Panc1 (cell line): ENCODE results near the gene HCLS1. TPM values are rescaled to one million over a fixed set of nuclear protein-coding genes. Genes with fewer than 3 reads are reported as not detected.

Experiments
- ATAC-seq: fragments of 200-7000 bp; cut with Tn5 transposase; 2 replicates; pipeline ENCODE4 v1.9.1; 2020; ENCODE audit warnings: mild to moderate bottlenecking, moderate library complexity
- BruUV-seq: library from RNA; stranded (reverse); fragments of 400-500 nt; replicated peaks from 2 replicates; lab custom pipeline; 2021; lab: Mats Ljungman, UMichigan
- CTCF ChIA-PET: fragments of 300-600 bp; sonication (Branson Sonifier 250); formaldehyde crosslinking; loops from one replicate; lab custom pipeline; 2022; ENCODE audit warnings: antibody characterized with exemption; lab: Charles Lee
- POLR2A ChIA-PET: fragments of 300-600 bp; sonication (Branson Sonifier 250); formaldehyde crosslinking; loops from one replicate; lab custom pipeline; 2022; ENCODE audit warnings: antibody characterized with exemption; lab: Charles Lee
- DNase-seq: peaks from one replicate; pipeline ENCODE4 v3.0.0-alpha.2; 2010; ENCODE audit warnings: low read depth, low spot score
- H3K27ac ChIP-seq: 2 replicates; pipeline ENCODE4 v1.5.1; 2011; ENCODE audit warnings: mild to moderate bottlenecking, low read length, inconsistent platforms
- H3K27me3 ChIP-seq: fragments of 200-500 bp; sonication (Bioruptor generic); 2 replicates; pipeline ENCODE4 v1.6.0; 2014; ENCODE audit warnings: low read length, inconsistent platforms; ENCODE audit not compliant: control insufficient read depth, insufficient read depth
- H3K36me3 ChIP-seq: fragments of 200-500 bp; sonication (Bioruptor generic); 2 replicates; pipeline ENCODE4 v1.5.1; 2014; ENCODE audit warnings: inconsistent platforms, mild to moderate bottlenecking, low read length, moderate library complexity; ENCODE audit not compliant: control insufficient read depth, insufficient read depth
- H3K4me1 ChIP-seq: 2 replicates; pipeline ENCODE4 v1.5.1; 2011; ENCODE audit warnings: inconsistent platforms, mild to moderate bottlenecking, low read length, moderate library complexity; ENCODE audit not compliant: control insufficient read depth, insufficient read depth
- H3K4me3 ChIP-seq, 2 experiments: 2 replicates each; pipeline ENCODE4 v1.5.1; 2011 to 2012; ENCODE audit warnings: low read depth in 2 of 2, low read length in 2 of 2, mild to moderate bottlenecking in 2 of 2, inconsistent platforms in 1 of 2, moderate library complexity in 1 of 2
- H3K9me3 ChIP-seq: fragments of 200-500 bp; sonication (Bioruptor generic); 2 replicates; pipeline ENCODE4 v1.5.1; 2014; ENCODE audit warnings: low read depth, mild to moderate bottlenecking, inconsistent platforms, low read length, moderate library complexity; ENCODE audit not compliant: control insufficient read depth, insufficient read depth
- POLR2AphosphoS5 ChIP-seq: IDR thresholded peaks from 2 replicates; pipeline ENCODE4 v1.6.1; 2012; ENCODE audit warnings: mild to moderate bottlenecking, low read depth, low read length, moderate library complexity
- SIN3A ChIP-seq: IDR thresholded peaks from 2 replicates; pipeline ENCODE4 v1.6.1; 2012; ENCODE audit warnings: low read depth, mild to moderate bottlenecking, low read length, moderate library complexity, borderline replicate concordance; ENCODE audit not compliant: insufficient read depth
- TCF7L2 ChIP-seq: IDR thresholded peaks from 2 replicates; pipeline ENCODE4 v1.6.1; 2011; ENCODE audit warnings: mild to moderate bottlenecking, low read depth, low read length, inconsistent platforms
- in situ Hi-C: cut with HindIII; loops from 2 replicates; pipeline ENCODE4 v1.10.0; 2016; ENCODE audit warnings: low sequenced_read_pairs, low pct_unique_long_range_greater_than_20kb
- intact Hi-C: fragments of 100-400 bp; cut with micrococcal nuclease; formaldehyde crosslinking; loops from one replicate; pipeline ENCODE4 v1.10.0; 2022; ENCODE audit not compliant: unreplicated experiment
- total RNA-seq: library from RNA; stranded (reverse); gene quantifications from one replicate; pipeline ENCODE4 v1.2.1, GENCODE V29; 2021; ENCODE audit not compliant: unreplicated experiment
- TF ChIP-seq, protein P1 (sequence below): fragments of 450-650 bp; IDR thresholded peaks from 2 replicates; pipeline ENCODE4 v1.5.1; 2017; ENCODE audit warnings: mild to moderate bottlenecking
- TF ChIP-seq, protein P2 (sequence below), 2 experiments: IDR thresholded peaks; 2 replicates each; pipeline ENCODE4 v1.6.1; 2011 to 2012; ENCODE audit warnings: low read depth in 2 of 2, control low read depth in 1 of 2, low read length in 1 of 2, mild to moderate bottlenecking in 1 of 2, moderate library complexity in 1 of 2; ENCODE audit not compliant: insufficient read depth in 1 of 2

The HCLS1 gene
- total RNA-seq, 1 experiment from 2014 or later: 0.85 TPM

DNA sequence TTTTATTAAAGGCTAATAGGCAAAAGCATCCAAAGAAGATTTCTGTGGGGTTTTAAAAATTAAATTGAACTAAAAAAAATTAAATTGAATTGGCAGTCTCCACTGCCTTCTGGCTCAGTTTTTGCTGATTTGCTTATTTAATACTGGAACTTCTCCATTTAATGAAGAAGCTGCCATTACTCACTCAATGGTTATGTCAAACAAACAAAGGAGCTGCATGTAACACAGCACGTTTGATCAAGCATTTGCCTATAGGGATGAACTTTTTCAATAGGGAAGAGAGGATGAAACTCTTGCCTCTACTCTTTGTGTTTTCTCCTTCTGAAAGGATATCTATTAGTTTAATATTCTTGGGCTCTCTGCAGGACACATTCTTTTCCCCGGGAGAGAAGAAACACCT lies 4.8 kb upstream of the HCLS1 start:
- Histone ChIP-seq H3K27me3 (no peaks in the 10 kb centered on the region), H3K4me3 (no peak overlapping the region), H3K4me1 (no peaks in the 10 kb centered on the region), H3K27ac (no peak overlapping the region), H3K9me3 (no peaks in the 10 kb centered on the region), H3K36me3 (peaks cover 18% of the 10 kb centered on the region; the same call in 1 of the 2 replicates)
- DNase-seq (no peak), ATAC-seq (no peak)
- intact Hi-C loops (no loop called here), in situ Hi-C loops (no loop called here)
- no TSS peak for BruUV-seq
- ChIA-PET POLR2A (no interaction called here), CTCF (no interaction called here)
- TF ChIP-seq SIN3A: no peak
- no peak for TF ChIP-seq POLR2AphosphoS5

DNA sequence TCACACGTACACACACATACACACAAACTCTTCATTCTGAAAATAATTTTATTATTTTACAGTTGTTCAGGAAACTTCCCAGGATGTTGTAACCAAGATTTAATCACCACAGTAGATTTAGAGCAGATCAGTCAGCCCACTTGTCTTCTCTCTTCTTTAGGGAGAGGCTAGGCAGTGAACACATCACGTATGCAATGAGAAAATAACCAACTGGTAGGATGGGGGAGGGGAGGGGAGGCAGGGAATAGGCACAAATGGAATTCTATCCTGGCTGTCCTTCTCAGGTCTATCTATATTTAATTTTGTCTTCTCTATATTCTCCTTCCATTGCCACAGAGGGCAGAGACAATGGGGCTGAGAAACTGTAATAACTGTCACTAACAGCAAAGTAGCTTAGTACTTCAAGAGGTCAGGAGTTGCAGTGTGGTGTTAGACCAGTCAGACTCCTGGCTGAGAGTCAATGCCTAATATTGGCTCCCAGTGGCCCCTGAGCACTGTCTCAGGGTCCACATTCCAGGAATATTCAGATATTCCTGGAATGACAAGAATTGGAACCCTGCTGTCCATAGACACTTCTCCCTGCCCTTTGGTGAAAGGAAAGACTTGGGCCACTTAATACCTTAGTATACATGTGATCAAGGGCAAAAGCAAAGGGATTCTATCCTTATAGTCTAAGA lies 2.6 kb upstream of the HCLS1 start:
- TF ChIP-seq SIN3A: no peak
- no peak for TF ChIP-seq TCF7L2
- TF ChIP-seq, protein P1, sequence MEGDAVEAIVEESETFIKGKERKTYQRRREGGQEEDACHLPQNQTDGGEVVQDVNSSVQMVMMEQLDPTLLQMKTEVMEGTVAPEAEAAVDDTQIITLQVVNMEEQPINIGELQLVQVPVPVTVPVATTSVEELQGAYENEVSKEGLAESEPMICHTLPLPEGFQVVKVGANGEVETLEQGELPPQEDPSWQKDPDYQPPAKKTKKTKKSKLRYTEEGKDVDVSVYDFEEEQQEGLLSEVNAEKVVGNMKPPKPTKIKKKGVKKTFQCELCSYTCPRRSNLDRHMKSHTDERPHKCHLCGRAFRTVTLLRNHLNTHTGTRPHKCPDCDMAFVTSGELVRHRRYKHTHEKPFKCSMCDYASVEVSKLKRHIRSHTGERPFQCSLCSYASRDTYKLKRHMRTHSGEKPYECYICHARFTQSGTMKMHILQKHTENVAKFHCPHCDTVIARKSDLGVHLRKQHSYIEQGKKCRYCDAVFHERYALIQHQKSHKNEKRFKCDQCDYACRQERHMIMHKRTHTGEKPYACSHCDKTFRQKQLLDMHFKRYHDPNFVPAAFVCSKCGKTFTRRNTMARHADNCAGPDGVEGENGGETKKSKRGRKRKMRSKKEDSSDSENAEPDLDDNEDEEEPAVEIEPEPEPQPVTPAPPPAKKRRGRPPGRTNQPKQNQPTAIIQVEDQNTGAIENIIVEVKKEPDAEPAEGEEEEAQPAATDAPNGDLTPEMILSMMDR: no peak
- no peak for TF ChIP-seq POLR2AphosphoS5
- in situ Hi-C loops: no loop called here
- no TSS peak for BruUV-seq

DNA sequence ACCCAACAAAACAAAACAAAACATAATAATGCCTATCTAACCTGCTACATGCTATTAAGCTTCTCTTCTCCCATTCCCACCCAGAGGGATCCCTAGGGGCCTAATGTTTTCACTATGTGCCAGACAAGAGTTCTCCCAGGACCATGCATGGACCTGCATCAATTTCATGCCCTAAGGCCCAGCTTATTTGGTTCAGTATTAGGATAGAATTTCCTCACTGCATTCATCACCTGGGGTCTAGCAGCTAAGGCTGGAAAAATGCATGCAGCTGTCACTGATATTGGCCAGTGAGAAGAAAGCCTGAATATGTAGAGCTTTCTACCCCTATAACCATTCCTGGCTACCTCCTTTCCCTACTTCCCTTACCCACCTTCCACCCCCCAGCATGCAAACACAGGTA lies 2.0 kb upstream of the HCLS1 start:
- in situ Hi-C loops: no loop called here

More for the DNA sequence above, 2.6 kb upstream of the HCLS1 start:
- Histone ChIP-seq H3K27me3 (no peaks in the 10 kb centered on the region), H3K4me1 (no peaks in the 10 kb centered on the region), H3K36me3 (peaks cover 15% of the 10 kb centered on the region; the same call in 1 of the 2 replicates), H3K9me3 (no peaks in the 10 kb centered on the region), H3K4me3 (no peak overlapping the region), H3K27ac (no peak overlapping the region)
- CTCF ChIA-PET: no interaction called here
- ATAC-seq: no peak
- POLR2A ChIA-PET: interaction anchor here (0.6 kb wide), 1 partner anchor 81 kb away, joined by 6 read pairs; no protein-coding TSS in a partner anchor
- DNase-seq: no peak
- intact Hi-C loops: no loop called here

More for the DNA sequence above, 2.0 kb upstream of the HCLS1 start:
- no peak for ATAC-seq
- Histone ChIP-seq H3K36me3 (peaks cover 11% of the 10 kb centered on the region; the same call in 1 of the 2 replicates), H3K27me3 (no peaks in the 10 kb centered on the region), H3K27ac (no peak overlapping the region), H3K9me3 (no peaks in the 10 kb centered on the region), H3K4me1 (no peaks in the 10 kb centered on the region), H3K4me3 (no peak overlapping the region)
- CTCF ChIA-PET: no interaction called here
- no TSS peak for BruUV-seq
- TF ChIP-seq, protein P2, sequence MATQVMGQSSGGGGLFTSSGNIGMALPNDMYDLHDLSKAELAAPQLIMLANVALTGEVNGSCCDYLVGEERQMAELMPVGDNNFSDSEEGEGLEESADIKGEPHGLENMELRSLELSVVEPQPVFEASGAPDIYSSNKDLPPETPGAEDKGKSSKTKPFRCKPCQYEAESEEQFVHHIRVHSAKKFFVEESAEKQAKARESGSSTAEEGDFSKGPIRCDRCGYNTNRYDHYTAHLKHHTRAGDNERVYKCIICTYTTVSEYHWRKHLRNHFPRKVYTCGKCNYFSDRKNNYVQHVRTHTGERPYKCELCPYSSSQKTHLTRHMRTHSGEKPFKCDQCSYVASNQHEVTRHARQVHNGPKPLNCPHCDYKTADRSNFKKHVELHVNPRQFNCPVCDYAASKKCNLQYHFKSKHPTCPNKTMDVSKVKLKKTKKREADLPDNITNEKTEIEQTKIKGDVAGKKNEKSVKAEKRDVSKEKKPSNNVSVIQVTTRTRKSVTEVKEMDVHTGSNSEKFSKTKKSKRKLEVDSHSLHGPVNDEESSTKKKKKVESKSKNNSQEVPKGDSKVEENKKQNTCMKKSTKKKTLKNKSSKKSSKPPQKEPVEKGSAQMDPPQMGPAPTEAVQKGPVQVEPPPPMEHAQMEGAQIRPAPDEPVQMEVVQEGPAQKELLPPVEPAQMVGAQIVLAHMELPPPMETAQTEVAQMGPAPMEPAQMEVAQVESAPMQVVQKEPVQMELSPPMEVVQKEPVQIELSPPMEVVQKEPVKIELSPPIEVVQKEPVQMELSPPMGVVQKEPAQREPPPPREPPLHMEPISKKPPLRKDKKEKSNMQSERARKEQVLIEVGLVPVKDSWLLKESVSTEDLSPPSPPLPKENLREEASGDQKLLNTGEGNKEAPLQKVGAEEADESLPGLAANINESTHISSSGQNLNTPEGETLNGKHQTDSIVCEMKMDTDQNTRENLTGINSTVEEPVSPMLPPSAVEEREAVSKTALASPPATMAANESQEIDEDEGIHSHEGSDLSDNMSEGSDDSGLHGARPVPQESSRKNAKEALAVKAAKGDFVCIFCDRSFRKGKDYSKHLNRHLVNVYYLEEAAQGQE (IDR thresholded peaks at IDR 0.05; ENCODE audit: insufficient read depth in 1 of 2, low read depth in 2 of 2, low read length in 1 of 2): no peak
- TF ChIP-seq SIN3A: no peak
- no peak for TF ChIP-seq TCF7L2
- TF ChIP-seq, protein P1: no peak
- TF ChIP-seq POLR2AphosphoS5: no peak
- POLR2A ChIA-PET: no interaction called here
- intact Hi-C loops: no loop called here
- DNase-seq: no peak
